ENCODE data around the gene TAF13. TPM values are rescaled to one million over a fixed set of nuclear protein-coding genes. Genes with fewer than 3 reads are reported as not detected.
A peak's percentile ranks its signal among the peaks of the same experiment; 100 is the strongest.
"Not testable (repeated sequence)": the region's sequence is repeated elsewhere in the genome, so short reads cannot be mapped to it uniquely, and the experiment has no call there.

Gene TAF13
- polyA plus RNA-seq, 1 donor from 2014 or later, result 2.7 TPM

GRCh38 chr1:109083501-109083900 lies 7.7 kb upstream of the TAF13 start:
- Mint-ChIP-seq H3K4me1 (peaks cover 0 to 4% (median 0%) of the 10 kb centered on the region in 3 donors), H3K36me3 (no peaks in the 10 kb centered on the region), H3K27ac (peak overlapping the region in 1 of 3 donors; percentile 35), H3K9me3 (no peaks in the 10 kb centered on the region), H3K4me3 (peak overlapping the region in 1 of 4 donors; percentile 70), H3K27me3 (no peaks in the 10 kb centered on the region)

GRCh38 chr1:109080441-109081082 lies 4.8 kb upstream of the TAF13 start:
- Mint-ChIP-seq H3K4me3 (peak overlapping the region in 1 of 4 donors; percentile 26), H3K27me3 (peaks cover 2% of the 10 kb centered on the region), H3K36me3 (no peaks in the 10 kb centered on the region), H3K27ac (peak overlapping the region in 1 of 3 donors; percentile 73), H3K4me1 (peaks cover 7 to 9% (median 7%) of the 10 kb centered on the region in 3 donors), H3K9me3 (no peaks in the 10 kb centered on the region)

GRCh38 chr1:109079240-109079622 lies 3.4 kb upstream of the TAF13 start:
- no peaks in the 10 kb centered on the region for H3K9me3 Mint-ChIP-seq
- peaks cover 2% of the 10 kb centered on the region for H3K27me3 Mint-ChIP-seq
- peaks cover 9 to 16% (median 14%) of the 10 kb centered on the region in 3 donors for H3K4me1 Mint-ChIP-seq
- H3K4me3 Mint-ChIP-seq, result no peak overlapping the region
- H3K36me3 Mint-ChIP-seq, result no peaks in the 10 kb centered on the region
- H3K27ac Mint-ChIP-seq, result no peak overlapping the region

- no peaks in the 10 kb centered on the region for H3K36me3 Mint-ChIP-seq
- peak overlapping the region in 1 of 3 donors; percentile 85 for H3K27ac Mint-ChIP-seq
- H3K4me3 Mint-ChIP-seq, result peak overlapping the region in 2 of 4 donors; percentile 17 to 50
- peaks cover 2% of the 10 kb centered on the region for H3K27me3 Mint-ChIP-seq
- peaks cover 9 to 17% (median 14%) of the 10 kb centered on the region in 3 donors for H3K4me1 Mint-ChIP-seq
- H3K9me3 Mint-ChIP-seq, result no peaks in the 10 kb centered on the region
Measured at GRCh38 chr1:109078317-109078716, 2.5 kb upstream of the TAF13 start.

GRCh38 chr1:109069294-109069693 lies 6.5 kb downstream of the TAF13 start:
- peaks cover 0 to 4% (median 2%) of the 10 kb centered on the region in 3 donors for H3K4me1 Mint-ChIP-seq

GRCh38 chr1:109067883-109068282 lies 7.9 kb downstream of the TAF13 start:
- no peak overlapping the region for H3K4me3 Mint-ChIP-seq
- no peaks in the 10 kb centered on the region for H3K27me3 Mint-ChIP-seq
- H3K36me3 Mint-ChIP-seq, result peaks cover 4% of the 10 kb centered on the region
- peaks cover 0 to 2% (median 0%) of the 10 kb centered on the region in 3 donors for H3K4me1 Mint-ChIP-seq
- H3K27ac Mint-ChIP-seq, result no peak overlapping the region
- no peaks in the 10 kb centered on the region for H3K9me3 Mint-ChIP-seq

More at GRCh38 chr1:109069294-109069693, 6.5 kb downstream of the TAF13 start:
- Mint-ChIP-seq H3K27ac (no peak overlapping the region), H3K4me3 (no peak overlapping the region), H3K9me3 (no peaks in the 10 kb centered on the region), H3K36me3 (peaks cover 5% of the 10 kb centered on the region), H3K27me3 (no peaks in the 10 kb centered on the region)

DNA sequence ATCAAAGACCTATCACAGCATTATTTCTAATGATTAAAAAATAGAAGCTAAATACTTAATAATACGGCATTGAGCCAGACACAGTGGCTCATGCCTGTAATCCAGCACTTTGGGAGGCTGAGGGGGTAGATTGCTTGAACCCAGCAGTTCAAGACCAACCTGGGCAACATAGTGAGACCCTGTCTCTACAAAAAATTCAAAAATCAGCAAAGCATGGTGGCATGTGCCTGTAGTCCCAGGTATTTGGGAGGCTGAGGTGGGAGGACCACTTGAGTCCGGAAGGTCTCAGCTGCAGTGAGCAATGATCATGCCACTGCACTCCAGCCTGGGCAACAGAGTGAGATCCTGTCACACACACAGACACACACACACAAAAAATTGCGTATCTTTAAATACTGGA lies 10.7 kb downstream of the TAF13 start:
- H3K27ac Mint-ChIP-seq, result no peak overlapping the region
- no peaks in the 10 kb centered on the region for H3K27me3 Mint-ChIP-seq
- peaks cover 0 to 2% (median 0%) of the 10 kb centered on the region in 3 donors for H3K4me1 Mint-ChIP-seq
- no peak overlapping the region for H3K4me3 Mint-ChIP-seq
- H3K36me3 Mint-ChIP-seq, result peaks cover 7% of the 10 kb centered on the region
- no peaks in the 10 kb centered on the region for H3K9me3 Mint-ChIP-seq

DNA sequence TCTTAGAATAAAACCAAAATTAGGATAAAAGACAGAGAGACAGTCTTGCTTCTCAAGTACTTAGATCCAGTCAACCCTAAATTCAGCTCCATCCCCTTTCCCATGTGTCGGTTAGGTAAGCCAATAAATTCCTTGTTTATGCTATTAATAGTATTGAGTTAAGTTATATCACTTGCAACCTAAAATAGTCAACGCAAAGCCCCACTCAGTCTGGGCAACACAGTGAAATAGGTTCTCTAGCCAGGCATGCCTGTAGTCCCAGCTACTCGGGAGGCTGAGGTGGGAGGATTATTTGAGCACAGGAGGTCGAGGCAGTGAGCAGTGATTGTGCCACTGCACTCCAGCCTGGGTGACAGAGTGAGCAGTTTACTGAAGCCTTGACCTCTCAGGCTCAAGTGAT lies 14.6 kb downstream of the TAF13 start:
- no peaks in the 10 kb centered on the region for H3K9me3 Mint-ChIP-seq
- H3K36me3 Mint-ChIP-seq, result peaks cover 7% of the 10 kb centered on the region
- H3K27ac Mint-ChIP-seq, result no peak overlapping the region
- H3K4me1 Mint-ChIP-seq, result no peaks in the 10 kb centered on the region
- no peak overlapping the region for H3K4me3 Mint-ChIP-seq
- no peaks in the 10 kb centered on the region for H3K27me3 Mint-ChIP-seq

- Mint-ChIP-seq H3K36me3 (peaks cover 7% of the 10 kb centered on the region), H3K9me3 (no peaks in the 10 kb centered on the region), H3K27me3 (no peaks in the 10 kb centered on the region), H3K4me1 (no peaks in the 10 kb centered on the region), H3K27ac (no peak overlapping the region), H3K4me3 (no peak overlapping the region)
Measured at GRCh38 chr1:109060707-109061106, 15.1 kb downstream of the TAF13 start.

- H3K27ac Mint-ChIP-seq, result no peak overlapping the region
- no peaks in the 10 kb centered on the region for H3K4me1 Mint-ChIP-seq
Measured at GRCh38 chr1:109059026-109059425, 16.8 kb downstream of the TAF13 start.

GRCh38 chr1:109056064-109056463 lies 19.7 kb downstream of the TAF13 start:
- no peaks in the 10 kb centered on the region for H3K4me1 Mint-ChIP-seq
- H3K36me3 Mint-ChIP-seq, result no peaks in the 10 kb centered on the region
- H3K9me3 Mint-ChIP-seq, result no peaks in the 10 kb centered on the region
- no peaks in the 10 kb centered on the region for H3K27me3 Mint-ChIP-seq
- H3K27ac Mint-ChIP-seq, result no peak overlapping the region
- H3K4me3 Mint-ChIP-seq, result no peak overlapping the region

More at GRCh38 chr1:109059026-109059425, 16.8 kb downstream of the TAF13 start:
- Mint-ChIP-seq H3K27me3 (no peaks in the 10 kb centered on the region), H3K9me3 (no peaks in the 10 kb centered on the region), H3K4me3 (no peak overlapping the region), H3K36me3 (peaks cover 4% of the 10 kb centered on the region)

- H3K9me3 Mint-ChIP-seq, H3K4me3 Mint-ChIP-seq, H3K27me3 Mint-ChIP-seq, H3K36me3 Mint-ChIP-seq, H3K27ac Mint-ChIP-seq, H3K4me1 Mint-ChIP-seq: not testable (repeated sequence)
Measured at GRCh38 chr1:109052145-109052544, 23.7 kb downstream of the TAF13 start.

DNA sequence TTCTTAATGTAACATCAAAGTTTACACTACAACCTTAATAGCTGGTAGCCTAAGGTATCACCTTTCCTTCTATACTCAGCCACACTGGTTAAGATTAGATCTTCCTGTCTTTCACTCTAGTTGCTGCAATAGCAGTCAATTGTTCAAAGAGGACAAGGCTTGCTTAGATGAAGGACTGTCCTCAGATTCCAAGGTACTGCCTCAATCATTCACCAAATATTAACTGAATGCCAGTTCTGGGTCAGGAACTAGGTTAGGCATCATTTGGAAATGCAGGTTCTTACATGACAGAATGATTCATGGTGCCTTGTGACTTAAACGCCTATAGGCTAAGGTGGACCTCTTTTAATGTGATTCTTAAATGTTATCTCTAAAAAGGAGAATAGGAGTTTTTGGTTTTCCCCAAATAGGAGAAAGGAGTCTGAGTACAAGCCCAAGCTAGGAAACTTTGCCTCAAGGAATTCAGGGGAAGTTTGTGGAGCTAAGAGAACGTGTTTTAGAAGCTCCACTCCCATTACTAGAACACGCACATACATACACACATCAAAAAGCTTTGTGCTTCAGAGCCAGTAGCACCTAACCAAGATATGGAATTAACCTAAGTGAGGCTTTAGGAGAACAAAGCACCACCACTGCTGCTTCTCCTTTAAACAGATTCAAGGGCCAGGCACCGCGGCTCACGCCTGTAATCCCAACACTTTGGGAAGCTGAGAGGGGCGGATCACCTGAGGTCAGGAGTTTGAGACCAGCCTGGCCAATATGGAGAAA lies 25.4 kb downstream of the TAF13 start:
- H3K9me3 Mint-ChIP-seq, result no peaks in the 10 kb centered on the region
- H3K27ac Mint-ChIP-seq, result no peak overlapping the region
- no peak overlapping the region for H3K4me3 Mint-ChIP-seq
- no peaks in the 10 kb centered on the region for H3K4me1 Mint-ChIP-seq
- H3K36me3 Mint-ChIP-seq, result no peaks in the 10 kb centered on the region
- peaks cover 2% of the 10 kb centered on the region for H3K27me3 Mint-ChIP-seq

GRCh38 chr1:109048335-109048734 lies 27.5 kb downstream of the TAF13 start:
- H3K27ac Mint-ChIP-seq, result no peak overlapping the region
- H3K9me3 Mint-ChIP-seq, result no peaks in the 10 kb centered on the region
- peaks cover 2% of the 10 kb centered on the region for H3K27me3 Mint-ChIP-seq

DNA sequence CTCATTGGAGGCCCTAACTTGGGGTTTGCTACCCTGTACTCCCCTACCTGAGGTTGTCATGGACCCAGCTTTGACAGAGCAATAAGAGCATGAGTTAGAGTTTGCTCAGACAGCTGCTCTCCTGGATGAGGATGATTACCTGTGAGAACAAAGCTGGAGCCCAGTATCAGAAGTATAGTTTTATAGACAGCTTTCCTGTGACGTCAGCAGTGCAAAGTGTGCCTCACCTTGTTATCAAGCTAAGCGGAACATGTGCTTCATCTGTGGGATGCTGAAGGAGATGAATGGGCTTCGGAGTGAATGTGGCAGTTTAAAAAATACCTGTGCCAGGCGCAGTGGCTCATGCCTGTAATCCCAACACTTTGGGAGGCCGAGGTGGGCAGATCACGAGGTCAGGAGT lies 28.5 kb downstream of the TAF13 start:
- Mint-ChIP-seq H3K36me3 (no peaks in the 10 kb centered on the region), H3K4me1 (peaks cover 0 to 4% (median 3%) of the 10 kb centered on the region in 3 donors), H3K9me3 (no peaks in the 10 kb centered on the region), H3K27me3 (peaks cover 2% of the 10 kb centered on the region), H3K27ac (no peak overlapping the region), H3K4me3 (no peak overlapping the region)

More at GRCh38 chr1:109048335-109048734, 27.5 kb downstream of the TAF13 start:
- no peaks in the 10 kb centered on the region for H3K4me1 Mint-ChIP-seq
- H3K36me3 Mint-ChIP-seq, result no peaks in the 10 kb centered on the region
- no peak overlapping the region for H3K4me3 Mint-ChIP-seq

GRCh38 chr1:109046671-109047070 lies 29.1 kb downstream of the TAF13 start:
- Mint-ChIP-seq H3K27me3 (peaks cover 2% of the 10 kb centered on the region), H3K27ac (no peak overlapping the region), H3K4me3 (no peak overlapping the region), H3K9me3 (no peaks in the 10 kb centered on the region), H3K36me3 (no peaks in the 10 kb centered on the region), H3K4me1 (peaks cover 0 to 5% (median 3%) of the 10 kb centered on the region in 3 donors)

Data from IgD-negative memory B cell (primary cell).